GM10847 (cell line): Measurements from ENCODE around the gene RPH3AL.

ENCODE experiments used
- POLR2A ChIP-seq: IDR thresholded peaks from 2 replicates; pipeline ENCODE4 v1.6.1; 2011; ENCODE audit not compliant: insufficient read length; ENCODE audit errors: extremely low read depth

RPH3AL gene

GRCh38 chr17:333626-334396 lies 18.8 kb downstream of the RPH3AL start:
- TF ChIP-seq POLR2A, result no peak

GRCh38 chr17:332558-333322 lies 19.9 kb downstream of the RPH3AL start:
- TF ChIP-seq POLR2A, result no peak

GRCh38 chr17:332023-332422 lies 20.6 kb downstream of the RPH3AL start:
- no peak for TF ChIP-seq POLR2A

GRCh38 chr17:330993-331701 lies 21.5 kb downstream of the RPH3AL start:
- TF ChIP-seq POLR2A, result no peak

- no peak for TF ChIP-seq POLR2A
Measured at GRCh38 chr17:329784-330420, 22.7 kb downstream of the RPH3AL start.

GRCh38 chr17:327971-328370 lies 24.6 kb downstream of the RPH3AL start:
- no peak for TF ChIP-seq POLR2A

- no peak for TF ChIP-seq POLR2A
Measured at GRCh38 chr17:327296-327695, 25.3 kb downstream of the RPH3AL start.

- no peak for TF ChIP-seq POLR2A
Measured at GRCh38 chr17:326010-326621, 26.5 kb downstream of the RPH3AL start.

GRCh38 chr17:325270-326009 lies 27.2 kb downstream of the RPH3AL start:
- no peak for TF ChIP-seq POLR2A

- TF ChIP-seq POLR2A, result no peak
Measured at GRCh38 chr17:323721-324571, 28.7 kb downstream of the RPH3AL start.

- no peak for TF ChIP-seq POLR2A
Measured at GRCh38 chr17:323181-323580, 29.4 kb downstream of the RPH3AL start.

- no peak for TF ChIP-seq POLR2A
Measured at GRCh38 chr17:322006-322780, 30.4 kb downstream of the RPH3AL start.
